Fibroblast of lung (primary cell): ENCODE measurements around the gene SULT4A1.

Source experiments
- EZH2 ChIP-seq: IDR thresholded peaks from 2 replicates; pipeline ENCODE4 v1.5.1; 2012; ENCODE audit warnings: low read length, control low read depth, mild to moderate bottlenecking; ENCODE audit errors: missing control alignments
- TF ChIP-seq, protein P1 (sequence below), 2 donors: IDR thresholded peaks in 1 of 2; conservative IDR thresholded peaks in 1 of 2; 1 replicate in 1 of 2; 2 replicates in 1 of 2; pipeline ENCODE4 v1.5.1; 2011 to 2012; ENCODE audit warnings: low read length in 2 of 2, control low read depth in 1 of 2, inconsistent platforms in 1 of 2, low read depth in 1 of 2, mild to moderate bottlenecking in 1 of 2

DNA sequence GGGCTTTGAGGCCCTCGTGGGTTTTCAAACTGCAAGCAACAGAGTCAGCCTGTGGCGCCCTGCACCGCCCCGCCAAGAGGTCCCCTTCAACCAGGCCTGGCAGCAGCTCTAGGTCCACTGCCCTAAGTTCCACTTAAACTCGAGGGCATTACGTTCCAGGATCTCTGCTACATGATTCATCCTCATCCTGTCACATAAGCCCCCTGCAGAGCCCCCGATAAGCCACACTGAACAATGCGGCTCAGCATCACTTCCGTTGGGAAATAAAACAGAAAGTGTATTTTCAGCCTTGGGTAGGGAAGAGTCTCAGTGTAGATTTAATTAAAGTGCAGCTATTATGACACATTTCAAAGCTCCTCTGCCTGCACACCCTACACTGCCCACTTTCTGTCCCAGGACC, 24.6 kb downstream of the SULT4A1 start:
- TF ChIP-seq, protein P1, sequence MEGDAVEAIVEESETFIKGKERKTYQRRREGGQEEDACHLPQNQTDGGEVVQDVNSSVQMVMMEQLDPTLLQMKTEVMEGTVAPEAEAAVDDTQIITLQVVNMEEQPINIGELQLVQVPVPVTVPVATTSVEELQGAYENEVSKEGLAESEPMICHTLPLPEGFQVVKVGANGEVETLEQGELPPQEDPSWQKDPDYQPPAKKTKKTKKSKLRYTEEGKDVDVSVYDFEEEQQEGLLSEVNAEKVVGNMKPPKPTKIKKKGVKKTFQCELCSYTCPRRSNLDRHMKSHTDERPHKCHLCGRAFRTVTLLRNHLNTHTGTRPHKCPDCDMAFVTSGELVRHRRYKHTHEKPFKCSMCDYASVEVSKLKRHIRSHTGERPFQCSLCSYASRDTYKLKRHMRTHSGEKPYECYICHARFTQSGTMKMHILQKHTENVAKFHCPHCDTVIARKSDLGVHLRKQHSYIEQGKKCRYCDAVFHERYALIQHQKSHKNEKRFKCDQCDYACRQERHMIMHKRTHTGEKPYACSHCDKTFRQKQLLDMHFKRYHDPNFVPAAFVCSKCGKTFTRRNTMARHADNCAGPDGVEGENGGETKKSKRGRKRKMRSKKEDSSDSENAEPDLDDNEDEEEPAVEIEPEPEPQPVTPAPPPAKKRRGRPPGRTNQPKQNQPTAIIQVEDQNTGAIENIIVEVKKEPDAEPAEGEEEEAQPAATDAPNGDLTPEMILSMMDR (conservative IDR thresholded peaks at IDR 0.05 in 1 of 2, IDR thresholded peaks at IDR 0.05 in 1 of 2; ENCODE audit: low read depth in 1 of 2, low read length in 2 of 2): no peak
- TF ChIP-seq EZH2: no peak
